Endothelial cell of umbilical vein (primary cell): ENCODE results near the gene SRPK2.

Experiments used
- CTCF ChIP-seq, 2 donors: IDR thresholded peaks; 1 replicate in 1 of 2; 2 replicates in 1 of 2; pipeline ENCODE4 v1.5.1; 2011; ENCODE audit warnings: low read length in 2 of 2, mild to moderate bottlenecking in 2 of 2, moderate library complexity in 2 of 2, control low read depth in 1 of 2, inconsistent platforms in 1 of 2, low read depth in 1 of 2; ENCODE audit not compliant: insufficient read depth in 1 of 2; ENCODE audit errors: extremely low read depth in 1 of 2
- EZH2 ChIP-seq: IDR thresholded peaks from 2 replicates; pipeline ENCODE4 v1.6.1; 2012; ENCODE audit warnings: borderline replicate concordance, low read depth, mild to moderate bottlenecking, moderate library complexity, low read length, inconsistent platforms; ENCODE audit not compliant: severe bottlenecking
- FOS ChIP-seq: IDR thresholded peaks from 2 replicates; pipeline ENCODE4 v1.6.1; 2011; ENCODE audit warnings: mild to moderate bottlenecking, low read length, moderate library complexity, borderline replicate concordance; ENCODE audit not compliant: insufficient read depth
- GATA2 ChIP-seq: IDR thresholded peaks from 2 replicates; pipeline ENCODE4 v1.7.0; 2011; ENCODE audit warnings: low read depth, mild to moderate bottlenecking, moderate library complexity, mixed read lengths, low read length; ENCODE audit not compliant: insufficient read length, insufficient read depth
- MAX ChIP-seq: IDR thresholded peaks from 2 replicates; pipeline ENCODE4 v1.6.1; 2011; ENCODE audit not compliant: insufficient read depth, insufficient read length
- POLR2A ChIP-seq: IDR thresholded peaks from 2 replicates; pipeline ENCODE4 v1.6.1; 2012; ENCODE audit warnings: low read depth, mild to moderate bottlenecking, control low read depth, low read length
- POLR2AphosphoS5 ChIP-seq: IDR thresholded peaks from 2 replicates; pipeline ENCODE4 v1.6.1; 2012; ENCODE audit warnings: low read depth, mild to moderate bottlenecking, control low read depth, low read length, moderate library complexity; ENCODE audit not compliant: insufficient read depth

- TF ChIP-seq MAX (no peak), POLR2AphosphoS5 (no peak), CTCF (IDR thresholded peaks at IDR 0.05; ENCODE audit: extremely low read depth in 1 of 2, insufficient read depth in 1 of 2, low read depth in 1 of 2, low read length in 2 of 2) (no peak), POLR2A (no peak), GATA2 (no peak), EZH2 (no peak), FOS (no peak)
Observed at GRCh38 chr7:105154084-105154483, 234.6 kb downstream of the SRPK2 start.
